ENCODE data around the gene SLC5A1. TPM values are rescaled to one million over a fixed set of nuclear protein-coding genes. Genes with fewer than 3 reads are reported as not detected.
"Not testable (repeated sequence)": the region's sequence is repeated elsewhere in the genome, so short reads cannot be mapped to it uniquely, and the experiment has no call there.

The SLC5A1 gene
- total RNA-seq, 1 donor from 2014 or later = 2.1 TPM

DNA sequence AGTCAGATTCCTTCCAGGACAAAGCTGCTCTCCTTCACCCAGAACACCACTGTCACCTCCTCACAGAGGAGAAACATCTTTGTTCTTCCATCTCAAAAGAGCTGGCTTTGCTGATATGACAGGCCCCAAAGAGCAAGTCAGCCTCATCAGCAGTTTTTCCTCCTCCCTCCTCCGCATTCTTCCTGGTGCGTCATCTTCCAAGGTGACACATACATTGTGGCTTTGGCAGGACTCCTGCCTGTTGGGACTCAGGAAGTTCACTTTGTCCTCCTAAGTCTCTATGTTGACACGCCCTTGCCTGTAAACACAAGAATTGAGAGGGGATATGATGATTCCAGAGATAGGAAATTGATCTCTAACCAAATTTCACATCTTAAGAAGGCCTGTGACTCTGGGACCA, 92.9 kb downstream of the SLC5A1 start:
- not testable (repeated sequence) for H3K36me3 ChIP-seq (ENCODE audit: control insufficient read depth in 3 of 3, insufficient read depth in 3 of 3, low read length in 3 of 3); H3K4me1 ChIP-seq (ENCODE audit: control insufficient read depth in 3 of 3, insufficient read depth in 3 of 3, low read length in 3 of 3); H3K9ac ChIP-seq (ENCODE audit: low read depth in 1 of 3, low read length in 3 of 3); H3K27ac ChIP-seq (ENCODE audit: low read depth, low read length); H3K27me3 ChIP-seq (ENCODE audit: control insufficient read depth in 3 of 3, insufficient read depth in 3 of 3, low read length in 3 of 3); H3K9me3 ChIP-seq (ENCODE audit: control insufficient read depth in 3 of 3, low read length in 3 of 3); H3K4me3 ChIP-seq (ENCODE audit: low read length in 3 of 3)

DNA sequence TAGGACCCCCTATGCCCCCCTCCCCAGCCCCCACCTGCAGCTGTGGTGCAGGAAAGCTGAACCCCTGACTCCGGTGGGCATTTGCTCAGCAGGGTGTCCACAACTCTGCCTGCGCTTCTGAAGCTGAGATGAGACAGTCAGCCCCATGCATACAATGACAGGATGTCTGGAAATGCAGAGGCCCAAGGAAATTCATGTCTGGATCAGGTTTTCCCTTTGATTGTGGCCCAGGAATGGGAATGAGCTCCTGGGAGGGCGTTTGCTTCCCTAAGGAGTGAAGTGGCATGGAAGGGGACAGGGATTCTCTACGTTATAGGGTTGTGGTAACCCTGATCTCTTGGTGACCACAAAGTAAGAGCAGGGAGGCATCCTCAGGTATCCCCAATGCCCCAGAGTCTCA, 93.8 kb downstream of the SLC5A1 start:
- not testable (repeated sequence) for H3K4me1 ChIP-seq (ENCODE audit: control insufficient read depth in 3 of 3, insufficient read depth in 3 of 3, low read length in 3 of 3); H3K9me3 ChIP-seq (ENCODE audit: control insufficient read depth in 3 of 3, low read length in 3 of 3); H3K27me3 ChIP-seq (ENCODE audit: control insufficient read depth in 3 of 3, insufficient read depth in 3 of 3, low read length in 3 of 3); H3K27ac ChIP-seq (ENCODE audit: low read depth, low read length); H3K9ac ChIP-seq (ENCODE audit: low read depth in 1 of 3, low read length in 3 of 3); H3K36me3 ChIP-seq (ENCODE audit: control insufficient read depth in 3 of 3, insufficient read depth in 3 of 3, low read length in 3 of 3); H3K4me3 ChIP-seq (ENCODE audit: low read length in 3 of 3)

DNA sequence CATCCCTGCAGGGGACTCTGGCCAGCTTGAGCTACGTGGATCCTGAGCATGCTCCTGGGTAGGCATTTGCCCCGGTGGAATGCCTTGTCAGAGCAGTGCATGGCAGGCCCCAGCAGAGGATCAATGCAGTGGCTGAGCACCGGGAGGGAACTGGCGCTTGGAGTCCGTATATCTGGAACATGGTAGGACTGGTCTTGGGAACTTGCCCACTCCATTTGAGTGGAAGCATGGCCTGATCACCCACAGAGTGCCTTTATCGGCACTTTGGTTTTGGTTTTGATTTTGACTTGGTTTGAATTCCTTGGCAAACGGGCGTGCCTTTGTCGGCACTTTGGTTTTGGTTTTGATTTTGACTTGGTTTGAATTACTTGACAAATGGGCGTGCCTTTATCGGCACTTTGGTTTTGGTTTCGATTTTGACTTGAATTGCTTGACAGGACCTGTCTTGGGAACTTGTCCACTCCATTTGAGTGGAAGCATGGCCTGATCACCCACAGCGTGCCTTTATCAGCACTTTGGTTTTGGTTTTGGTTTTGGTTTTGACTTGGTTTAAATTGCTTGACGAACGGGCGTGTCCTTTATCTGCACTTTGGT, 94.8 kb downstream of the SLC5A1 start:
- not testable (repeated sequence) for H3K9ac ChIP-seq (ENCODE audit: low read depth in 1 of 3, low read length in 3 of 3); H3K9me3 ChIP-seq (ENCODE audit: control insufficient read depth in 3 of 3, low read length in 3 of 3); H3K4me1 ChIP-seq (ENCODE audit: control insufficient read depth in 3 of 3, insufficient read depth in 3 of 3, low read length in 3 of 3); H3K36me3 ChIP-seq (ENCODE audit: control insufficient read depth in 3 of 3, insufficient read depth in 3 of 3, low read length in 3 of 3); H3K27ac ChIP-seq (ENCODE audit: low read depth, low read length); H3K27me3 ChIP-seq (ENCODE audit: control insufficient read depth in 3 of 3, insufficient read depth in 3 of 3, low read length in 3 of 3)
- peak overlapping the region; percentile 52 to 73 (median 61) for H3K4me3 ChIP-seq (ENCODE audit: low read length in 3 of 3)

DNA sequence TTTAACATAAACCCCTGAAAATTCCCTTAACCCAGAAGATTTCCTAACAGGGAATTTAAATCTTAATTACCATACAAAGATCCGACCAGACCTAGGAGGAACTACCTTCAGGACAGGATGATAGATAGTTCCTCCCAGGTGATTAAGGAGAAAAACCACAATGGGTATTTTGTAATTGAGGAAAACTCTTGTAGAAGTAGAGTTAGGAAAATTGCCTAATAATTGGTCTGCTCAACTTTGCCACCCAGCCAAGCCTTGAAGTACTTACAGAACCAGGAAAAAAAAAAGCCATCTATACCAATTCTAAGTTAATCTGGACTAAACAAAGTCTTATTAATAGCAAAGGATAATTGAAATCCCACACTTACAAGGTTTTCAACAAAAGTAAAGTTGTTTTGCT, 95.5 kb downstream of the SLC5A1 start:
- H3K4me3 ChIP-seq (ENCODE audit: low read length in 3 of 3); H3K27ac ChIP-seq (ENCODE audit: low read depth, low read length): not testable (repeated sequence)

DNA sequence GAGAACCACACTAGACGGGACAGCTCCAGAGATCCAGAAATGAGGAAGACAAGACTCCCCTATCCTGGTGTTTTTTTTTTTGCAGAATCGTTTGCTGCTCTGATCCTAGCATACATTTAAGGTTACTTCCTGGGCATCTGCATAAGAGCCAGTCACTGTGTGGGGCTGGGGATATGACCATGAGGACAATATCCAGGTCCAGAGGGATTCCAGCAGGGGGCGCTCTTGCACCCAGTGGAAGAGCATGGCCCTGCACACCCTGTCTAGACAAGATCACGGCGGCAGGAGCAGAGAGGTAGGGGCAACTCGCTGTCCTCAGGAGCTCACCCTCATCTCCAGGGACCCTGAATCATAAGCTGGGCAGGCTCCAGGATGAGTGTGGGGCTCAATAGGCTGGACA, 97.6 kb downstream of the SLC5A1 start:
- not testable (repeated sequence) for H3K9me3 ChIP-seq (ENCODE audit: control insufficient read depth in 3 of 3, low read length in 3 of 3); H3K36me3 ChIP-seq (ENCODE audit: control insufficient read depth in 3 of 3, insufficient read depth in 3 of 3, low read length in 3 of 3); H3K27me3 ChIP-seq (ENCODE audit: control insufficient read depth in 3 of 3, insufficient read depth in 3 of 3, low read length in 3 of 3); H3K4me1 ChIP-seq (ENCODE audit: control insufficient read depth in 3 of 3, insufficient read depth in 3 of 3, low read length in 3 of 3); H3K4me3 ChIP-seq (ENCODE audit: low read length in 3 of 3); H3K9ac ChIP-seq (ENCODE audit: low read depth in 1 of 3, low read length in 3 of 3); H3K27ac ChIP-seq (ENCODE audit: low read depth, low read length)

More for the DNA sequence above, 95.5 kb downstream of the SLC5A1 start:
- H3K9me3 ChIP-seq (ENCODE audit: control insufficient read depth in 3 of 3, low read length in 3 of 3); H3K36me3 ChIP-seq (ENCODE audit: control insufficient read depth in 3 of 3, insufficient read depth in 3 of 3, low read length in 3 of 3); H3K4me1 ChIP-seq (ENCODE audit: control insufficient read depth in 3 of 3, insufficient read depth in 3 of 3, low read length in 3 of 3); H3K9ac ChIP-seq (ENCODE audit: low read depth in 1 of 3, low read length in 3 of 3); H3K27me3 ChIP-seq (ENCODE audit: control insufficient read depth in 3 of 3, insufficient read depth in 3 of 3, low read length in 3 of 3): not testable (repeated sequence)

DNA sequence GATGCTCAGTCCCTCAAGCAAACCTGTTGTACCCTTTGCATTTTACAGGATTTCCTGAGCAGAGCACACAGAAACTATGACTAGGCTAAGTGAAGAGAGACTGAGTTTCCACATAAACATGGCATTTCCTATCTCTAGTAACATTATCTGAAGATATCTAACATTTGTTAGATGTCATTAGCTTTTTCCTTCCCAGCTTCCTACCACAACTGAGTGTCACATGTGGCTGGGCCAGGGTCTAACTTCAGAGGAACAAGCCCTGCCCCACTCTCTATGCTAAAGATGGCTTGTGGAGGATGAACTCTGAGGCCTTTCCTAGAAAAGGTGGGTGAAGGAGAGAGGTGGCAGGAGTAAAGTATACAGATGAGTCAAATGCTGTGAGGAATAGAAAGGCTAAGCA, 99.5 kb downstream of the SLC5A1 start:
- Histone ChIP-seq H3K4me3 (ENCODE audit: low read length in 3 of 3) (no peak overlapping the region), H3K4me1 (ENCODE audit: control insufficient read depth in 3 of 3, insufficient read depth in 3 of 3, low read length in 3 of 3) (peaks cover 0 to 1% (median 0%) of the 10 kb centered on the region in 3 donors), H3K9ac (ENCODE audit: low read depth in 1 of 3, low read length in 3 of 3) (no peak overlapping the region), H3K36me3 (ENCODE audit: control insufficient read depth in 3 of 3, insufficient read depth in 3 of 3, low read length in 3 of 3) (no peaks in the 10 kb centered on the region), H3K27ac (ENCODE audit: low read depth, low read length) (no peak overlapping the region), H3K9me3 (ENCODE audit: control insufficient read depth in 3 of 3, low read length in 3 of 3) (no peaks in the 10 kb centered on the region), H3K27me3 (ENCODE audit: control insufficient read depth in 3 of 3, insufficient read depth in 3 of 3, low read length in 3 of 3) (peaks cover 0 to 1% (median 0%) of the 10 kb centered on the region in 3 donors)

DNA sequence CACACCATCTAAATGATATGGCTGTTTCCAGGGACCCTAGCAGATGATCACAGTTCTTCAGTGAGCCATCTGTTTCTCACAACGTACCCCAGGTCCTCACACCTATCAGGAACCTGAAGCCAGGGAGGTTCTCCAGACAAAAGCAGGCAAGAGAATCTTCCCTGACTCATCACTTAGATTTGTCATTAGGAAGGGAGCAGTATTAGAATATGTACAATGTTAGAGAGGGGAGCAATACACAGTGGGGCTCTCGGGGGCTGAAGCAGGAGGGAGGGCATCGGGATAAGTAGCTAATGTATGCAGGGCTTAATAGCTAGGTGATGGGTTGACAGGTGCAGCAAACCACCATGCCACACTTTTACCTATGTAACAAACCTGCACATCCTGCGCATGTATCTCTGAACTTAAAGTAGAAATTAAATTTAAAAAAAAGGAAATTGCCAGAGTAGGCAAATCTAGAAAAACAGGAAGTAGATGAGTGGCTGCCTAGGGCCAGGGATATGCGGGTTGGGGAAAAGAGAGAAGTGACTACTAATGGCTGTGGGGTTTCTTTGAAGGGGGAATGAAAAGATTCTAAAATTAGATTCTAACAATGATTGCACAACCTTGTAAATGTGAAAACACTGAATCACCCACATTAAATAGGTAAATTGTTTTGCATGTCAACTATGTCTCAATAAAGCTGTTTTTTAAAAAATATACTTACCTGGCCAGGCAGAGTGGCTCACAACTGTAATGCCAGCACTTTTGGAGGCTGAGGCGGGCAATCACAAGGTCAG, 101.6 kb downstream of the SLC5A1 start:
- Histone ChIP-seq H3K9ac (ENCODE audit: low read depth in 1 of 3, low read length in 3 of 3) (no peak overlapping the region), H3K4me3 (ENCODE audit: low read length in 3 of 3) (no peak overlapping the region), H3K4me1 (ENCODE audit: control insufficient read depth in 3 of 3, insufficient read depth in 3 of 3, low read length in 3 of 3) (no peaks in the 10 kb centered on the region), H3K27ac (ENCODE audit: low read depth, low read length) (no peak overlapping the region), H3K36me3 (ENCODE audit: control insufficient read depth in 3 of 3, insufficient read depth in 3 of 3, low read length in 3 of 3) (no peaks in the 10 kb centered on the region), H3K9me3 (ENCODE audit: control insufficient read depth in 3 of 3, low read length in 3 of 3) (no peaks in the 10 kb centered on the region), H3K27me3 (ENCODE audit: control insufficient read depth in 3 of 3, insufficient read depth in 3 of 3, low read length in 3 of 3) (no peaks in the 10 kb centered on the region)

DNA sequence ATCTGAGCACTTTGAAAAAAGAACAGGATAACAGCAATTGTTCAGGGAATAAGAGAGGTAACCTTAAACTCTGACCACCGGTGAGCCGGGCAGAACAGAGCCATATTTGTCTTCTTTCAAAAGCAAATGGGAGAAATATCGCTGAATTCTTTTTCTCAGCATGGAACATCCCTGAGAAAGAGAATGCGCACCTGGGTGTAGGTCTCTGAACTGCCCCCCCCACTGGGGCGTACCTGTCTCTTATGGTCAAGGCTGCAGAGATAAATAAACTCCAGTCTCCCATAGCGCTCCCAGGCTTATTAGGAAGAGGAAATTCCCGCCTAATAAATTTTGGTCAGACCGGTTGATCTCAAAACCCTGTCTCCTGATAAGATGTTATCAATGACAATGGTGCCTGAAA, 104.1 kb downstream of the SLC5A1 start:
- not testable (repeated sequence) for H3K9ac ChIP-seq (ENCODE audit: low read depth in 1 of 3, low read length in 3 of 3); H3K27ac ChIP-seq (ENCODE audit: low read depth, low read length); H3K9me3 ChIP-seq (ENCODE audit: control insufficient read depth in 3 of 3, low read length in 3 of 3); H3K4me3 ChIP-seq (ENCODE audit: low read length in 3 of 3); H3K27me3 ChIP-seq (ENCODE audit: control insufficient read depth in 3 of 3, insufficient read depth in 3 of 3, low read length in 3 of 3); H3K36me3 ChIP-seq (ENCODE audit: control insufficient read depth in 3 of 3, insufficient read depth in 3 of 3, low read length in 3 of 3); H3K4me1 ChIP-seq (ENCODE audit: control insufficient read depth in 3 of 3, insufficient read depth in 3 of 3, low read length in 3 of 3)

DNA sequence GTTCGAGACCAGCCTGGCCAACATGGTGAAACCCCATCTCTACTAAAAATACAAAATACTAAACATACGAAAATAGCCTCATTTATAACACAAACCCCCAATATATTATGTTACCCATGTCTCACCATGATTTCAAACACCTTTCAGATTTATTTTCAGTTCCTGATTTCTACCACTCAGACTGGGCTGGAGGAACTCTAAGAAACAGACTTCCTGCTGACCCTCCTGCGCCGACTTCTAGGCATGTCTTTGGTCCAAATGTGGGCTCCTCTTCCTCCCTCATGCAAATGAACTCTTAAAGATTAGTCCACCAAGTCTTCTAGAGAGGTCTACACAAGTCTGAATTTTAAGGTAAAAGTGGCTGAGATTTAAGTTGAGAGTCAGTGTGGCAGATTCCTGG, 105.3 kb downstream of the SLC5A1 start:
- not testable (repeated sequence) for H3K4me3 ChIP-seq (ENCODE audit: low read length in 3 of 3); H3K27ac ChIP-seq (ENCODE audit: low read depth, low read length); H3K27me3 ChIP-seq (ENCODE audit: control insufficient read depth in 3 of 3, insufficient read depth in 3 of 3, low read length in 3 of 3); H3K9me3 ChIP-seq (ENCODE audit: control insufficient read depth in 3 of 3, low read length in 3 of 3); H3K4me1 ChIP-seq (ENCODE audit: control insufficient read depth in 3 of 3, insufficient read depth in 3 of 3, low read length in 3 of 3); H3K9ac ChIP-seq (ENCODE audit: low read depth in 1 of 3, low read length in 3 of 3); H3K36me3 ChIP-seq (ENCODE audit: control insufficient read depth in 3 of 3, insufficient read depth in 3 of 3, low read length in 3 of 3)

DNA sequence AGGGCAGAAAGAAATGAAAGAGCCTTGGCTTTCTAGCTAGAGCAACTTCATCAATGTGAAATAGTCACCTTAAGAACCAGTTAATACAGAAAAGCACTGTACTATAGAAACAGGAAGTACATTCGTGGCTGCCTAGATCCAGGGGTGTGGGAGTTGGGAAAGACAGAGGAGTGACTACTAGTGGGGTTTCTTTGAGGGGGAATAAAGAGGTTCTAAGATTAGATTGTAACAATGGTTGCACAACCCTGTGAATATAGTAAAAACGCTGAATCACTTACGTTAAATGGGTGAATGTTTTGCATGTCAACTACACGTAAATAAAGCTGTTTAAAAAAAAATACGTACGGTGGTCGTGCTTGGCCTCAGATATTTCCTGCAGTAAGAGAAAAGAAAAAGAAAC, 107.6 kb downstream of the SLC5A1 start:
- not testable (repeated sequence) for H3K9me3 ChIP-seq (ENCODE audit: control insufficient read depth in 3 of 3, low read length in 3 of 3); H3K27ac ChIP-seq (ENCODE audit: low read depth, low read length); H3K27me3 ChIP-seq (ENCODE audit: control insufficient read depth in 3 of 3, insufficient read depth in 3 of 3, low read length in 3 of 3); H3K4me1 ChIP-seq (ENCODE audit: control insufficient read depth in 3 of 3, insufficient read depth in 3 of 3, low read length in 3 of 3); H3K9ac ChIP-seq (ENCODE audit: low read depth in 1 of 3, low read length in 3 of 3); H3K4me3 ChIP-seq (ENCODE audit: low read length in 3 of 3); H3K36me3 ChIP-seq (ENCODE audit: control insufficient read depth in 3 of 3, insufficient read depth in 3 of 3, low read length in 3 of 3)

Measured in skeletal muscle tissue (tissue), 4 donors.